ENCODE results near the gene JARID2.

Gene JARID2

GRCh38 chr6:15325540-15325955 is 79.7 kb downstream of the JARID2 start:
- no peak overlapping the region for H2BK5ac ChIP-seq (ENCODE audit: low read depth, low read length, poor library complexity, severe bottlenecking)
- WGBS, result 100% methylated on average over 4 of the region's 5 CpGs
- no peaks in the 10 kb centered on the region for H3K36me3 ChIP-seq (ENCODE audit: control insufficient read depth in 1 of 2, insufficient read depth in 2 of 2, low read depth in 1 of 2, low read length in 2 of 2)
- no peak for DNase-seq
- no peak overlapping the region for H2AFZ ChIP-seq (ENCODE audit: low read depth, low read length)
- no peaks in the 10 kb centered on the region for H3K27me3 ChIP-seq (ENCODE audit: control insufficient read depth in 1 of 2, insufficient read depth in 1 of 2, low read length in 2 of 2)
- H3K4me3 ChIP-seq (ENCODE audit: insufficient read depth in 1 of 2, low read depth in 1 of 2, low read length in 2 of 2), result no peak overlapping the region
- no peak overlapping the region for H2BK15ac ChIP-seq (ENCODE audit: low read depth, poor library complexity, severe bottlenecking)
- no peak overlapping the region for H2AK5ac ChIP-seq (ENCODE audit: low read length, severe bottlenecking)
- no peak overlapping the region for H3K4me2 ChIP-seq (ENCODE audit: low read length, poor library complexity, severe bottlenecking)
- H3K4me1 ChIP-seq (ENCODE audit: control insufficient read depth, insufficient read depth, low read depth, low read length), result peaks cover 10% of the 10 kb centered on the region
- H4K8ac ChIP-seq (ENCODE audit: low read length), result no peak overlapping the region
- no peak overlapping the region for H3K18ac ChIP-seq (ENCODE audit: low read depth in 1 of 2, low read length in 2 of 2)
- H2BK120ac ChIP-seq (ENCODE audit: low read depth, low read length), result no peak overlapping the region
- no peak overlapping the region for H3K27ac ChIP-seq (ENCODE audit: low read length, poor library complexity, severe bottlenecking)
- no peak overlapping the region for H3K4ac ChIP-seq (ENCODE audit: low read depth in 1 of 2, low read length in 2 of 2)
- peaks cover 26% of the 10 kb centered on the region for H3K79me1 ChIP-seq (replicated peaks; ENCODE audit: low read length, poor library complexity, severe bottlenecking)
- no peak overlapping the region for H3K14ac ChIP-seq (ENCODE audit: low read length in 2 of 2)
- H4K91ac ChIP-seq (ENCODE audit: low read length), result no peak overlapping the region
- H3K9ac ChIP-seq (ENCODE audit: low read length), result no peak overlapping the region
- H3K9me3 ChIP-seq (ENCODE audit: control insufficient read depth, low read length), result no peaks in the 10 kb centered on the region
- no peak overlapping the region for H3K23ac ChIP-seq (ENCODE audit: low read length in 2 of 2)
- H2BK12ac ChIP-seq (ENCODE audit: low read length in 2 of 2), result no peak overlapping the region

GRCh38 chr6:15326067-15326614 is 80.3 kb downstream of the JARID2 start:
- Histone ChIP-seq H3K4ac (ENCODE audit: low read depth in 1 of 2, low read length in 2 of 2) (no peak overlapping the region), H4K8ac (ENCODE audit: low read length) (peak overlapping the region; percentile 17), H3K27me3 (ENCODE audit: control insufficient read depth in 1 of 2, insufficient read depth in 1 of 2, low read length in 2 of 2) (no peaks in the 10 kb centered on the region), H3K18ac (ENCODE audit: low read depth in 1 of 2, low read length in 2 of 2) (peak overlapping the region in 1 of 2 experiments; percentile 5), H3K79me1 (replicated peaks; ENCODE audit: low read length, poor library complexity, severe bottlenecking) (peaks cover 26% of the 10 kb centered on the region), H2AFZ (ENCODE audit: low read depth, low read length) (no peak overlapping the region), H3K27ac (ENCODE audit: low read length, poor library complexity, severe bottlenecking) (no peak overlapping the region), H3K4me3 (ENCODE audit: insufficient read depth in 1 of 2, low read depth in 1 of 2, low read length in 2 of 2) (no peak overlapping the region), H2BK12ac (ENCODE audit: low read length in 2 of 2) (no peak overlapping the region), H3K14ac (ENCODE audit: low read length in 2 of 2) (no peak overlapping the region), H3K4me1 (ENCODE audit: control insufficient read depth, insufficient read depth, low read depth, low read length) (peaks cover 13% of the 10 kb centered on the region), H3K9ac (ENCODE audit: low read length) (no peak overlapping the region), H2BK15ac (ENCODE audit: low read depth, poor library complexity, severe bottlenecking) (no peak overlapping the region), H2BK120ac (ENCODE audit: low read depth, low read length) (no peak overlapping the region), H3K9me3 (ENCODE audit: control insufficient read depth, low read length) (no peaks in the 10 kb centered on the region), H4K91ac (ENCODE audit: low read length) (no peak overlapping the region), H2AK5ac (ENCODE audit: low read length, severe bottlenecking) (no peak overlapping the region), H3K36me3 (ENCODE audit: control insufficient read depth in 1 of 2, insufficient read depth in 2 of 2, low read depth in 1 of 2, low read length in 2 of 2) (no peaks in the 10 kb centered on the region), H2BK5ac (ENCODE audit: low read depth, low read length, poor library complexity, severe bottlenecking) (no peak overlapping the region), H3K4me2 (ENCODE audit: low read length, poor library complexity, severe bottlenecking) (no peak overlapping the region), H3K23ac (ENCODE audit: low read length in 2 of 2) (no peak overlapping the region)
- WGBS, result 100% methylated on average over 6 of the region's 6 CpGs
- no peak for DNase-seq

- Histone ChIP-seq H4K91ac (ENCODE audit: low read length) (no peak overlapping the region), H2BK15ac (ENCODE audit: low read depth, poor library complexity, severe bottlenecking) (no peak overlapping the region), H3K4me2 (ENCODE audit: low read length, poor library complexity, severe bottlenecking) (no peak overlapping the region), H2AK5ac (ENCODE audit: low read length, severe bottlenecking) (no peak overlapping the region), H3K23ac (ENCODE audit: low read length in 2 of 2) (no peak overlapping the region), H3K18ac (ENCODE audit: low read depth in 1 of 2, low read length in 2 of 2) (peak overlapping the region in 1 of 2 experiments; percentile 34), H3K14ac (ENCODE audit: low read length in 2 of 2) (peak overlapping the region in 1 of 2 experiments; percentile 22), H3K4ac (ENCODE audit: low read depth in 1 of 2, low read length in 2 of 2) (no peak overlapping the region), H3K9ac (ENCODE audit: low read length) (no peak overlapping the region), H3K27ac (ENCODE audit: low read length, poor library complexity, severe bottlenecking) (no peak overlapping the region), H3K27me3 (ENCODE audit: control insufficient read depth in 1 of 2, insufficient read depth in 1 of 2, low read length in 2 of 2) (no peaks in the 10 kb centered on the region), H2BK120ac (ENCODE audit: low read depth, low read length) (no peak overlapping the region), H4K8ac (ENCODE audit: low read length) (no peak overlapping the region), H3K9me3 (ENCODE audit: control insufficient read depth, low read length) (no peaks in the 10 kb centered on the region), H2BK12ac (ENCODE audit: low read length in 2 of 2) (no peak overlapping the region), H3K79me1 (replicated peaks; ENCODE audit: low read length, poor library complexity, severe bottlenecking) (peaks cover 25% of the 10 kb centered on the region), H3K36me3 (ENCODE audit: control insufficient read depth in 1 of 2, insufficient read depth in 2 of 2, low read depth in 1 of 2, low read length in 2 of 2) (no peaks in the 10 kb centered on the region), H2AFZ (ENCODE audit: low read depth, low read length) (no peak overlapping the region), H3K4me3 (ENCODE audit: insufficient read depth in 1 of 2, low read depth in 1 of 2, low read length in 2 of 2) (no peak overlapping the region), H2BK5ac (ENCODE audit: low read depth, low read length, poor library complexity, severe bottlenecking) (no peak overlapping the region), H3K4me1 (ENCODE audit: control insufficient read depth, insufficient read depth, low read depth, low read length) (peaks cover 15% of the 10 kb centered on the region)
- no peak for DNase-seq
- 78% methylated on average over 6 of the region's 7 CpGs for WGBS
Measured at GRCh38 chr6:15327271-15327670, 81.4 kb downstream of the JARID2 start.

- Histone ChIP-seq H3K4ac (ENCODE audit: low read depth in 1 of 2, low read length in 2 of 2) (peak overlapping the region in 1 of 2 experiments; percentile 67), H3K9ac (ENCODE audit: low read length) (peak overlapping the region; percentile 77), H2BK5ac (ENCODE audit: low read depth, low read length, poor library complexity, severe bottlenecking) (no peak overlapping the region), H4K91ac (ENCODE audit: low read length) (no peak overlapping the region), H3K27me3 (ENCODE audit: control insufficient read depth in 1 of 2, insufficient read depth in 1 of 2, low read length in 2 of 2) (no peaks in the 10 kb centered on the region), H3K4me2 (ENCODE audit: low read length, poor library complexity, severe bottlenecking) (no peak overlapping the region), H2BK15ac (ENCODE audit: low read depth, poor library complexity, severe bottlenecking) (no peak overlapping the region), H3K79me1 (replicated peaks; ENCODE audit: low read length, poor library complexity, severe bottlenecking) (peaks cover 27% of the 10 kb centered on the region), H3K18ac (ENCODE audit: low read depth in 1 of 2, low read length in 2 of 2) (no peak overlapping the region), H2BK12ac (ENCODE audit: low read length in 2 of 2) (no peak overlapping the region), H4K8ac (ENCODE audit: low read length) (no peak overlapping the region), H3K4me3 (ENCODE audit: insufficient read depth in 1 of 2, low read depth in 1 of 2, low read length in 2 of 2) (peak overlapping the region in 1 of 2 experiments; percentile 51), H3K27ac (ENCODE audit: low read length, poor library complexity, severe bottlenecking) (peak overlapping the region; percentile 59), H2AK5ac (ENCODE audit: low read length, severe bottlenecking) (no peak overlapping the region), H3K9me3 (ENCODE audit: control insufficient read depth, low read length) (no peaks in the 10 kb centered on the region), H3K14ac (ENCODE audit: low read length in 2 of 2) (no peak overlapping the region), H3K4me1 (ENCODE audit: control insufficient read depth, insufficient read depth, low read depth, low read length) (peaks cover 11% of the 10 kb centered on the region), H2AFZ (ENCODE audit: low read depth, low read length) (no peak overlapping the region), H3K36me3 (ENCODE audit: control insufficient read depth in 1 of 2, insufficient read depth in 2 of 2, low read depth in 1 of 2, low read length in 2 of 2) (no peaks in the 10 kb centered on the region), H2BK120ac (ENCODE audit: low read depth, low read length) (no peak overlapping the region), H3K23ac (ENCODE audit: low read length in 2 of 2) (no peak overlapping the region)
- WGBS, result 36% methylated on average over 4 of the region's 4 CpGs
- peak; percentile 91 for DNase-seq
Measured at GRCh38 chr6:15329197-15329671, 83.4 kb downstream of the JARID2 start.

Measured in mesenchymal stem cell (in vitro differentiated cells and primary cell).